Panc1 (cell line): ENCODE data around the gene MBD3L3. TPM values are rescaled to one million over a fixed set of nuclear protein-coding genes. Genes with fewer than 3 reads are reported as not detected.
"Not testable (repeated sequence)": the region's sequence is repeated elsewhere in the genome, so short reads cannot be mapped to it uniquely, and the experiment has no call there.

ENCODE experiments used
- ATAC-seq: fragments of 200-7000 bp; cut with Tn5 transposase; 2 replicates; pipeline ENCODE4 v1.9.1; 2020; ENCODE audit warnings: mild to moderate bottlenecking, moderate library complexity
- Bru-seq: library from RNA; stranded (reverse); fragments of 400-500 nt; gene quantifications from one replicate; lab custom pipeline; 2021; lab: Mats Ljungman, UMichigan
- BruChase-seq, 2 experiments: library from RNA; stranded (reverse); fragments of 400-500 nt; gene quantifications; one replicate each; lab custom pipeline; 2021; lab: Mats Ljungman, UMichigan
- BruUV-seq: library from RNA; stranded (reverse); fragments of 400-500 nt; replicated peaks from 2 replicates; lab custom pipeline; 2021; lab: Mats Ljungman, UMichigan
- CTCF ChIA-PET: fragments of 300-600 bp; sonication (Branson Sonifier 250); formaldehyde crosslinking; loops from one replicate; lab custom pipeline; 2022; ENCODE audit warnings: antibody characterized with exemption; lab: Charles Lee
- POLR2A ChIA-PET: fragments of 300-600 bp; sonication (Branson Sonifier 250); formaldehyde crosslinking; loops from one replicate; lab custom pipeline; 2022; ENCODE audit warnings: antibody characterized with exemption; lab: Charles Lee
- DNase-seq: peaks from one replicate; pipeline ENCODE4 v3.0.0-alpha.2; 2010; ENCODE audit warnings: low read depth, low spot score
- H3K27ac ChIP-seq: 2 replicates; pipeline ENCODE4 v1.5.1; 2011; ENCODE audit warnings: mild to moderate bottlenecking, low read length, inconsistent platforms
- H3K27me3 ChIP-seq: fragments of 200-500 bp; sonication (Bioruptor generic); 2 replicates; pipeline ENCODE4 v1.6.0; 2014; ENCODE audit warnings: low read length, inconsistent platforms; ENCODE audit not compliant: control insufficient read depth, insufficient read depth
- H3K36me3 ChIP-seq: fragments of 200-500 bp; sonication (Bioruptor generic); 2 replicates; pipeline ENCODE4 v1.5.1; 2014; ENCODE audit warnings: inconsistent platforms, mild to moderate bottlenecking, low read length, moderate library complexity; ENCODE audit not compliant: control insufficient read depth, insufficient read depth
- H3K4me1 ChIP-seq: 2 replicates; pipeline ENCODE4 v1.5.1; 2011; ENCODE audit warnings: inconsistent platforms, mild to moderate bottlenecking, low read length, moderate library complexity; ENCODE audit not compliant: control insufficient read depth, insufficient read depth
- H3K4me3 ChIP-seq, 2 experiments: 2 replicates each; pipeline ENCODE4 v1.5.1; 2011 to 2012; ENCODE audit warnings: low read depth in 2 of 2, low read length in 2 of 2, mild to moderate bottlenecking in 2 of 2, inconsistent platforms in 1 of 2, moderate library complexity in 1 of 2
- H3K9me3 ChIP-seq: fragments of 200-500 bp; sonication (Bioruptor generic); 2 replicates; pipeline ENCODE4 v1.5.1; 2014; ENCODE audit warnings: low read depth, mild to moderate bottlenecking, inconsistent platforms, low read length, moderate library complexity; ENCODE audit not compliant: control insufficient read depth, insufficient read depth
- TCF7L2 ChIP-seq: IDR thresholded peaks from 2 replicates; pipeline ENCODE4 v1.6.1; 2011; ENCODE audit warnings: mild to moderate bottlenecking, low read depth, low read length, inconsistent platforms
- in situ Hi-C: cut with HindIII; loops from 2 replicates; pipeline ENCODE4 v1.10.0; 2016; ENCODE audit warnings: low sequenced_read_pairs, low pct_unique_long_range_greater_than_20kb
- intact Hi-C: fragments of 100-400 bp; cut with micrococcal nuclease; formaldehyde crosslinking; loops from one replicate; pipeline ENCODE4 v1.10.0; 2022; ENCODE audit not compliant: unreplicated experiment
- long read RNA-seq: library from polyadenylated mRNA; unstranded; transcript quantifications from one replicate; pipeline ENCODE4 v2.0.0, GENCODE V29; 2021; ENCODE audit not compliant: unreplicated experiment
- polyA plus RNA-seq: library from polyadenylated mRNA; unstranded; fragments of >200 nt; gene quantifications from one replicate; pipeline ENCODE4 v1.2.1, GENCODE V29; 2012; ENCODE audit warnings: missing spikeins; ENCODE audit not compliant: insufficient read length
- total RNA-seq: library from RNA; stranded (reverse); gene quantifications from one replicate; pipeline ENCODE4 v1.2.1, GENCODE V29; 2021; ENCODE audit not compliant: unreplicated experiment
- TF ChIP-seq, protein P1 (sequence below): fragments of 450-650 bp; IDR thresholded peaks from 2 replicates; pipeline ENCODE4 v1.5.1; 2017; ENCODE audit warnings: mild to moderate bottlenecking
- TF ChIP-seq, protein P2 (sequence below), 2 experiments: IDR thresholded peaks; 2 replicates each; pipeline ENCODE4 v1.6.1; 2011 to 2012; ENCODE audit warnings: low read depth in 2 of 2, control low read depth in 1 of 2, low read length in 1 of 2, mild to moderate bottlenecking in 1 of 2, moderate library complexity in 1 of 2; ENCODE audit not compliant: insufficient read depth in 1 of 2

MBD3L3 gene
- total RNA-seq: not detected
- not detected for polyA plus RNA-seq
- Bru-seq, nascent RNA: not detected
- BruChase-seq, experiment 1, labeled RNA remaining after a 2-hour chase: not detected
- not detected for BruChase-seq, experiment 2, labeled RNA remaining after a 6-hour chase
- long read RNA-seq: 0 reads

DNA sequence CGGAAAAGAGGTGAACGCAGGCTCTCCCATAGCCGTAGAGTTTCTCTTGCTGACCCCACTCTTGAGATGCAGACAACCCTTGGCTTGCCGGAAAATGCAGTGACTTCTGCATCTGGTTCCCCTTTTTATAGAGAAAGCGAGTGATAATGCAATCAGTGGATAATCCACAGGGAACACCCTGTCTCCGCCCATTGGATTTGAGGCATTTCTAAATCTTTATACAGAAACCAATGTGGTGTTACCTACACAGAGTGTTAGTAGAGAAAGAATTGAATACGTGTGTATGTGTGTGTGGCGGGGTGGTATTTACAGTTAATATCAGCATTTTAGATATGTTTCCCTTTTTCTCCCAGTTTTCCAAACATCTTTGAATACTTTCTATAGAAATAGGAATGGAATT lies at the start of gene MBD3L3:
MBD3L3 (minus strand) TSS at position 101 of the 400 bp plus-strand sequence; CDS start at position 30, 71 bp downstream.
- H3K4me1 ChIP-seq, H3K4me3 ChIP-seq, H3K27ac ChIP-seq, H3K36me3 ChIP-seq, H3K9me3 ChIP-seq, CTCF ChIA-PET, BruUV-seq, DNase-seq, POLR2A ChIA-PET, intact Hi-C loops, H3K27me3 ChIP-seq, ATAC-seq, in situ Hi-C loops: not testable (repeated sequence)

GRCh38 chr19:7106711-7107657 lies 48.5 kb upstream of the MBD3L3 start:
- BruUV-seq: no TSS peak
- Histone ChIP-seq H3K9me3 (no peaks in the 10 kb centered on the region), H3K36me3 (no peaks in the 10 kb centered on the region), H3K4me3 (no peak overlapping the region), H3K27ac (no peak overlapping the region), H3K27me3 (no peaks in the 10 kb centered on the region), H3K4me1 (no peaks in the 10 kb centered on the region)
- ATAC-seq: no peak
- in situ Hi-C loops (no loop called here), intact Hi-C loops (no loop called here)
- POLR2A ChIA-PET: no interaction called here
- CTCF ChIA-PET: no interaction called here
- no peak for DNase-seq
- TF ChIP-seq, protein P1, sequence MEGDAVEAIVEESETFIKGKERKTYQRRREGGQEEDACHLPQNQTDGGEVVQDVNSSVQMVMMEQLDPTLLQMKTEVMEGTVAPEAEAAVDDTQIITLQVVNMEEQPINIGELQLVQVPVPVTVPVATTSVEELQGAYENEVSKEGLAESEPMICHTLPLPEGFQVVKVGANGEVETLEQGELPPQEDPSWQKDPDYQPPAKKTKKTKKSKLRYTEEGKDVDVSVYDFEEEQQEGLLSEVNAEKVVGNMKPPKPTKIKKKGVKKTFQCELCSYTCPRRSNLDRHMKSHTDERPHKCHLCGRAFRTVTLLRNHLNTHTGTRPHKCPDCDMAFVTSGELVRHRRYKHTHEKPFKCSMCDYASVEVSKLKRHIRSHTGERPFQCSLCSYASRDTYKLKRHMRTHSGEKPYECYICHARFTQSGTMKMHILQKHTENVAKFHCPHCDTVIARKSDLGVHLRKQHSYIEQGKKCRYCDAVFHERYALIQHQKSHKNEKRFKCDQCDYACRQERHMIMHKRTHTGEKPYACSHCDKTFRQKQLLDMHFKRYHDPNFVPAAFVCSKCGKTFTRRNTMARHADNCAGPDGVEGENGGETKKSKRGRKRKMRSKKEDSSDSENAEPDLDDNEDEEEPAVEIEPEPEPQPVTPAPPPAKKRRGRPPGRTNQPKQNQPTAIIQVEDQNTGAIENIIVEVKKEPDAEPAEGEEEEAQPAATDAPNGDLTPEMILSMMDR: no peak

DNA sequence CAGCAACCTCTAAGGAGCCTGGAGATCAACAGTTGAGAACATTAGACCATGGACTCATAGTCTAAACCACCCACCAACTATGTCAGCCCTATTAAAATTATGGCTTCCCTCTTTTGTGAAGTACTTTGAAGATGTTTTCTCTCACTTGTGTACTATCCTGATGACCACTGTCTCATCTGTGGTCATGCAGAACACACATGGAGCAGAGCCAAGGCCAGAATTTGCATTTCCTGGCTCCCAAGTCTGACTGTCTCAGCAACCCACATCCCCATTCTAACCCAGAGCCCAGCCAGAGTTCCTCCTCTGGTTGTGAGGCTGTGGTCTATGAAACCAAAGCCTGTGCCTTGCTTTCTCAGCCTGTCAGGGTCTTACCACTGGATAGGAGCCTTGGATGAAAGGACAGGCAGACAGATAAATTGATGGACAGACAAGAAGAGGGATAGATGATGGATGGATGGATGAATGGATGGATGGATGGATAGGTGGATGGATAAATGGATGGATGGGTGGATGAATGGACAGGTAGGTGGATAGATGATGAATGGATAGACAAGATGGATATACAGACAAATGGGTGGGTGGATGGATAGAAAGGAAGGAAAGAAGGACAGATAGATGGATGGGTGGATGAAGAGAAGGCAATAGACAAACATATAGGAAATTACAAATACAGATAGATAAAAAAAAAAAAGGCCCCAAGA lies 46.4 kb upstream of the MBD3L3 start:
- no peak for TF ChIP-seq TCF7L2
- TF ChIP-seq, protein P2, sequence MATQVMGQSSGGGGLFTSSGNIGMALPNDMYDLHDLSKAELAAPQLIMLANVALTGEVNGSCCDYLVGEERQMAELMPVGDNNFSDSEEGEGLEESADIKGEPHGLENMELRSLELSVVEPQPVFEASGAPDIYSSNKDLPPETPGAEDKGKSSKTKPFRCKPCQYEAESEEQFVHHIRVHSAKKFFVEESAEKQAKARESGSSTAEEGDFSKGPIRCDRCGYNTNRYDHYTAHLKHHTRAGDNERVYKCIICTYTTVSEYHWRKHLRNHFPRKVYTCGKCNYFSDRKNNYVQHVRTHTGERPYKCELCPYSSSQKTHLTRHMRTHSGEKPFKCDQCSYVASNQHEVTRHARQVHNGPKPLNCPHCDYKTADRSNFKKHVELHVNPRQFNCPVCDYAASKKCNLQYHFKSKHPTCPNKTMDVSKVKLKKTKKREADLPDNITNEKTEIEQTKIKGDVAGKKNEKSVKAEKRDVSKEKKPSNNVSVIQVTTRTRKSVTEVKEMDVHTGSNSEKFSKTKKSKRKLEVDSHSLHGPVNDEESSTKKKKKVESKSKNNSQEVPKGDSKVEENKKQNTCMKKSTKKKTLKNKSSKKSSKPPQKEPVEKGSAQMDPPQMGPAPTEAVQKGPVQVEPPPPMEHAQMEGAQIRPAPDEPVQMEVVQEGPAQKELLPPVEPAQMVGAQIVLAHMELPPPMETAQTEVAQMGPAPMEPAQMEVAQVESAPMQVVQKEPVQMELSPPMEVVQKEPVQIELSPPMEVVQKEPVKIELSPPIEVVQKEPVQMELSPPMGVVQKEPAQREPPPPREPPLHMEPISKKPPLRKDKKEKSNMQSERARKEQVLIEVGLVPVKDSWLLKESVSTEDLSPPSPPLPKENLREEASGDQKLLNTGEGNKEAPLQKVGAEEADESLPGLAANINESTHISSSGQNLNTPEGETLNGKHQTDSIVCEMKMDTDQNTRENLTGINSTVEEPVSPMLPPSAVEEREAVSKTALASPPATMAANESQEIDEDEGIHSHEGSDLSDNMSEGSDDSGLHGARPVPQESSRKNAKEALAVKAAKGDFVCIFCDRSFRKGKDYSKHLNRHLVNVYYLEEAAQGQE (IDR thresholded peaks at IDR 0.05; ENCODE audit: insufficient read depth in 1 of 2, low read depth in 2 of 2, low read length in 1 of 2): no peak
- TF ChIP-seq, protein P1: no peak
- no TSS peak for BruUV-seq
- CTCF ChIA-PET: no interaction called here
- no peak for ATAC-seq
- Histone ChIP-seq H3K36me3 (no peaks in the 10 kb centered on the region), H3K4me3 (no peak overlapping the region), H3K27me3 (no peaks in the 10 kb centered on the region), H3K4me1 (no peaks in the 10 kb centered on the region), H3K27ac (no peak overlapping the region), H3K9me3 (no peaks in the 10 kb centered on the region)
- POLR2A ChIA-PET: no interaction called here
- intact Hi-C loops: no loop called here
- no peak for DNase-seq
- in situ Hi-C loops: no loop called here
